Kidney epithelial cell (primary cell): ENCODE data around the gene RAB20. TPM values are rescaled to one million over a fixed set of nuclear protein-coding genes. Genes with fewer than 3 reads are reported as not detected.
"Not testable (repeated sequence)": the region's sequence is repeated elsewhere in the genome, so short reads cannot be mapped to it uniquely, and the experiment has no call there.

Experiments
- DNase-seq: peaks from one replicate; pipeline ENCODE4 v3.0.0-alpha.2; 2010; ENCODE audit warnings: low read depth
- H3K27me3 ChIP-seq: 2 replicates; pipeline ENCODE4 v1.6.0; 2011; ENCODE audit warnings: low read length; ENCODE audit not compliant: control insufficient read depth, insufficient read depth
- H3K36me3 ChIP-seq: 2 replicates; pipeline ENCODE4 v1.5.1; 2011; ENCODE audit warnings: low read length; ENCODE audit not compliant: control insufficient read depth, insufficient read depth
- H3K4me3 ChIP-seq: 2 replicates; pipeline ENCODE4 v1.5.1; 2011; ENCODE audit warnings: low read depth, mild to moderate bottlenecking, control low read depth, low read length
- total RNA-seq: library from RNA; depleted of rRNA; stranded (reverse); fragments of >200 nt; gene quantifications from 2 replicates; pipeline ENCODE4 v1.2.3, GENCODE V29; 2015
- TF ChIP-seq, protein P1 (sequence below): IDR thresholded peaks from 2 replicates; pipeline ENCODE4 v1.5.1; 2011; ENCODE audit warnings: mild to moderate bottlenecking, moderate library complexity, low read length, control low read depth, inconsistent platforms; ENCODE audit not compliant: insufficient read depth, poor library complexity, severe bottlenecking

Gene RAB20
- total RNA-seq, 1 donor from 2014 or later, result 7.4 TPM

DNA sequence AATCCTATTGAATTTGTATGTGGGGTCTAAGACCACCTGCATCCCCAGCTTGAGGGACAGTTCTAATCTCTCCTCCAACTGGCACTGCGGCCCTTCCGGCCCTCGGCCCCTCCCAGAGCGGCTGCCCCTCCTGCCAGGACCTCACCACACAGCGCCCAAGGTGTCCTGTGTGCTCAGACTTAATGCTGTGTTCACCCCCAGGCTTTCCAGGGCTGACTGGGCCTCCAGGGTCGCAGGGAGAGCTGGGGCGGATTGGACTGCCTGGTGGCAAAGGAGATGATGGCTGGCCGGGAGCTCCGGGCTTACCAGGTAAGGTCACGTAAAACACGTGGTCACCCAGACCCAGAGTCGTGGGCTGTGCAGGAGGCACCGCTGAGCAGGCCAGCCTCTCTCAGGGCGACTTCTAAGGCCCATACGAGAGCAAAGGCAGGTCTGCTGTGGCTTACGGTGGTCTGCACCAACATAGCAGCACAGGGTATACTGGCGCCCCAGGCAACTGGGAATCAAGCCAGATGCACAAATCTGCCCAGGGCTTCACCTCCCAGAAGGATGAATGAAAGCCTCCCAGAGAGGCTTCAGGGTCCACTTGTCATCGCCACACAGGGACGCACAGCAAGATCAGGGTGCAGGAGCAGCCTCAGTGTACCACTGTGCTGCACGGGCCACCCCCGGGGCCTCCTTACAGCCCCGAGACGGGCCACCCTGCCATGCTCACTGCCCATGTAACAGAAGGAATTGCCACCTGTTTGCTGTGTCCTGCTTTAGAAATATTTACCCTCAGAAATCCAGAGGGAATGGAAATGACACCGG is 69.4 kb downstream of the RAB20 start:
- Histone ChIP-seq H3K36me3 (peaks cover 10% of the 10 kb centered on the region), H3K4me3 (no peak overlapping the region), H3K27me3 (no peaks in the 10 kb centered on the region)
- no peak for DNase-seq
- TF ChIP-seq, protein P1, sequence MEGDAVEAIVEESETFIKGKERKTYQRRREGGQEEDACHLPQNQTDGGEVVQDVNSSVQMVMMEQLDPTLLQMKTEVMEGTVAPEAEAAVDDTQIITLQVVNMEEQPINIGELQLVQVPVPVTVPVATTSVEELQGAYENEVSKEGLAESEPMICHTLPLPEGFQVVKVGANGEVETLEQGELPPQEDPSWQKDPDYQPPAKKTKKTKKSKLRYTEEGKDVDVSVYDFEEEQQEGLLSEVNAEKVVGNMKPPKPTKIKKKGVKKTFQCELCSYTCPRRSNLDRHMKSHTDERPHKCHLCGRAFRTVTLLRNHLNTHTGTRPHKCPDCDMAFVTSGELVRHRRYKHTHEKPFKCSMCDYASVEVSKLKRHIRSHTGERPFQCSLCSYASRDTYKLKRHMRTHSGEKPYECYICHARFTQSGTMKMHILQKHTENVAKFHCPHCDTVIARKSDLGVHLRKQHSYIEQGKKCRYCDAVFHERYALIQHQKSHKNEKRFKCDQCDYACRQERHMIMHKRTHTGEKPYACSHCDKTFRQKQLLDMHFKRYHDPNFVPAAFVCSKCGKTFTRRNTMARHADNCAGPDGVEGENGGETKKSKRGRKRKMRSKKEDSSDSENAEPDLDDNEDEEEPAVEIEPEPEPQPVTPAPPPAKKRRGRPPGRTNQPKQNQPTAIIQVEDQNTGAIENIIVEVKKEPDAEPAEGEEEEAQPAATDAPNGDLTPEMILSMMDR, result no peak

DNA sequence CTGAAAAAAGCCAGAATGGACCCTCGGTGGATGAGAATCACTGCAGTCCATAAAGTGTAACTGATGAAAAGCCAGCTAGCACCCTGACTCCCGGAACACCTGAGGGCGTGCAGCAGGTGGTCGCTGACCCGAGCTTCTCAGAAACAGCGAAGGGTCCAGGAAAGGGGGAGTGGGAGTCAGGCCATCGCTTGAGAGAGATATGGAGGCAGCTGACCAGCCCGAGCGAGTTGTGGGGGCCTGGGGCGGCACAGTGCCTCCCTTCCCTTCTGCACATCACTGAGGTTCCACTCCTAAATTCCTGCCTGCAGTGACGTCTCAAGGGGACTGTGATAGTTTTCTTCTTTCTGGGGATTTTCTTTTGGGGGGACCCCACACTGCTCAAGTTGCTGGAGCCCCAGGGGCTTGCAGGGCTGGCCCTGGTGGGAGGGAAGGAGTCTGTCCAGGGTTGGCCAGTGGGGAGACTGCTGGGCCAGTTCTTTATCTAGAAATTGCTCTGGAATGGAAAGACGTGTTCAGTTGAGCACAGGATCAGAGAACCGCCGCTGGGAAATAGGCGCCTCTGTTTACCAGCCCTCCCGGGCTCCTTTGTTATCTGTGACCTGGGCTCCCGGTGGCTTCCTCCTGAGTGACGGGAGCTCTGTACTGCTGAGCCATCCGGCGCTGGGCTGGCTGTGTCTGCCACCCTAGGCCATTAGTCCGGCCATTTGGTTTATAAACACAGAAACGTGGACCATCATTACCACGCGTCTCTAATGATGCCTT is 71.3 kb downstream of the RAB20 start:
- Histone ChIP-seq H3K4me3 (no peak overlapping the region), H3K27me3 (no peaks in the 10 kb centered on the region), H3K36me3 (peaks cover 3% of the 10 kb centered on the region)
- DNase-seq, result no peak
- TF ChIP-seq, protein P1, result no peak

DNA sequence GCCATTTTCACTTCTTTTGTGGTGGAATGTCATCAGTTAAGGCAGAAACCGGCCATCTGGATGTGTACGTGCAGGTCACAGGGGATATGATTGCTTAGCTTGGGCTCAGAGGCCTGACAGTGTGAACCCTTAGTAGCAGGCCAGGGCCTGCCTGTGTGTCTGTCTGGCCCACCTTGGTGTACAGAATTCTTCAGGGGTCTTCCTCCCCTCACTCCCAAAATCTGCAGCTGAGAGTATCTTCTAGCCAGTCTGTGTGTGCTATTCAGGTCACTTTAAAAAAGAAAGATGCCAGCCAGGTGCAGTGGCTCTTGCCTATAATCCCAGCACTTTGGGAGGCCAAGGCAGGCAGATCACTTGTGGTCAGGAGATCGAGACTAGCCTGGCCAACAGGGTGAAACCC is 74.6 kb downstream of the RAB20 start:
- not testable (repeated sequence) for H3K36me3 ChIP-seq, H3K27me3 ChIP-seq, DNase-seq, H3K4me3 ChIP-seq

DNA sequence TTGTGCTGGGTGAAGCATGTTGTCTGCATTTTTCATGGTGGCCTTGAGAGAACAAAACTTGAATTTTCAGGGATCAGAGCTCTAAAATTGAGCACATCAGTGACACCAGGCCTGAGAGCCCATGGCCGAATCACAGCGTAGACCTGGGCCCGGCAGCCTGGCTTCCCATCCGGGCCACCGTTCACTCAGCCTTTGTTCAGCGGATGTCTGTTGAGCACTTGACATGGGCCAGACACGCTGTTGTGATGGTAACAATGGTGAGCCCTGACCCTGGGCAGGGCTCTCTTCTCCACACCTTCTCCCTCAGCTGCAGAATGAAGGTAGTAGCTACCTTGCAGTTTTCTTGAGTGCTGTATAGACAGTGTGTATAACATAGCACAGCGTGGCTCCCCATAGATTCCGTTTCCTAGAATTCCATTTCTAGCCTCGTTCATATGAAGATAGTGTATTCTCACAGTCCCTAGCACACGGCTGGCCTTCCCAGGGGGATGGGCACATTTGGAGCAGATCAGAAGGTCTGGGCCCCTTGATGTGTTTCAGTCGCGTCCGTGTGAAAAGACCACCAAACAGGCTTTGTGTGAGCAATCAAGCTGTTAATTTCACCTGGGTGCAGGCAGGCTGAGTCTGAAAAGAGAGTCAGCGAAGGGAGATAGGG is 75.3 kb downstream of the RAB20 start:
- no peak for DNase-seq
- TF ChIP-seq, protein P1, result no peak
- Histone ChIP-seq H3K4me3 (no peak overlapping the region), H3K27me3 (no peaks in the 10 kb centered on the region), H3K36me3 (peaks cover 12% of the 10 kb centered on the region)

DNA sequence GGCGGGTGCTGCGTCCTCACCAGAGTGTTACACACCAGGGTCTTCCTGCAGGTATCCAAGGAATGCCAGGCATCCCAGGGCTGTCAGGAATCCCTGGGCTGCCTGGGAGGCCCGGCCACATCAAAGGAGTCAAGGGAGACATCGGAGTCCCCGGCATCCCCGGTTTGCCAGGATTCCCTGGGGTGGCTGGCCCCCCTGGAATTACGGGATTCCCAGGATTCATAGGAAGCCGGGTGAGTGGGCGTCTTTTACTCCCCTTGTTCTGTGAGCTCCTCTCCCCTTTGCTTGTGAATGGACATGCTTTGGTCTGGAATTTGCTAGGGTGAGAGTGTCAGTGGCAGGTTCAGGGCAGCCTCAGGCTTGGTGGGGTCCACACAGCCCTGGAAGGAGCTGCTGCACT is 75.9 kb downstream of the RAB20 start:
- TF ChIP-seq, protein P1, result no peak
- Histone ChIP-seq H3K4me3 (no peak overlapping the region), H3K36me3 (peaks cover 10% of the 10 kb centered on the region), H3K27me3 (no peaks in the 10 kb centered on the region)
- DNase-seq, result peak; percentile 43
